GM20000 (cell line): Measurements from ENCODE around the gene UBALD1.

Experiments
- DNase-seq: peaks from one replicate; pipeline ENCODE4 v3.0.0; 2012; ENCODE audit warnings: low spot score
- TF ChIP-seq, protein P1 (sequence below): IDR thresholded peaks from 2 replicates; pipeline ENCODE4 v1.5.1; 2012; ENCODE audit warnings: mild to moderate bottlenecking, control low read depth; ENCODE audit errors: extremely low read depth, missing control alignments

The UBALD1 gene

DNA sequence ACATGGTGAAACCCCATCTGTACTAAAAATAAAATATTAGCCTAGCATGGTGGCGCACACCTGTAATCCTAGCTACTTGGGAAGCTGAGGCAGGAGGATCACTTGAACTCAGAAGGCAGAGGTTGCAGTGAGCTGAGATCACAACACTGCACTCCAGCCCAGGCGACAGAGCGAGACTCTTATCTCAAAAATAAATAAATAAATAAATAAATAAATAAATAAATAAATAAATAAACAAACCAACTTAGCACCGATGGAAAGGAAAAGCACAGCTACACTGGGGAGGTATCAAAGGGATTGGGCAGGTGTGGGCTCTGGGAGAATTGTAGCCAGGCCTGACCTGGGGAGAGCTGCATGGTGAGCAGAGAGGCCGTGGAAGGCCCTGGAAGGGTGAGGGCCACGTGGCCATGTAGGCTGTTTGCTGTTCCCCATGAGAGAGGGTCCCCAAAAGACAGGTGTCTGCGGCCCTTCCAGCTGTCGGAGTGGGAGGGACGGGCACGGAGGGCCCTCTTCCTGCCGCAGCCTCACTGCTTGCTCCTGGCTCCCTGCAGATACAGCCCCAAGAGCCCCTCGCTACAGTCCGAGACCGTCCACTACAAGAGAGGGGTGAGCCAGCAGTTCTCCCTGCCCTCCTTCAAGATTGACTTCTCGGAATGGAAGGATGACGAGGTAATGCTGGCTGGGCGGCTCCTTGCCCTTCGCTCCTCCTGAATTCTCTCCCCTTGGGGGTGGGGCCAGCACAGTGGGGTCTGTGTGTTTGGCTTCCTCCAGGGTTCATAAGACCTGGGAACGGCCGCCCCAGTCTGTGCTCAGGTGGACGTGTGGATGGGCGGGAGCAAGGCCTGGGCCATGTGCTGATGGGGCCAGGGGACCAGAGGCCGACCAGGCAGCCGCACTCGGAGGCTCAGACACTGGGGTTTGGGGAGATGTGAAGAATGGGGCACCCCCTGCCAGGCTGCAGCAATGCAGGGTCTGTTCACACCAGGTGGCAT lies 42.3 kb upstream of the UBALD1 start:
- DNase-seq, result no peak
- TF ChIP-seq, protein P1, sequence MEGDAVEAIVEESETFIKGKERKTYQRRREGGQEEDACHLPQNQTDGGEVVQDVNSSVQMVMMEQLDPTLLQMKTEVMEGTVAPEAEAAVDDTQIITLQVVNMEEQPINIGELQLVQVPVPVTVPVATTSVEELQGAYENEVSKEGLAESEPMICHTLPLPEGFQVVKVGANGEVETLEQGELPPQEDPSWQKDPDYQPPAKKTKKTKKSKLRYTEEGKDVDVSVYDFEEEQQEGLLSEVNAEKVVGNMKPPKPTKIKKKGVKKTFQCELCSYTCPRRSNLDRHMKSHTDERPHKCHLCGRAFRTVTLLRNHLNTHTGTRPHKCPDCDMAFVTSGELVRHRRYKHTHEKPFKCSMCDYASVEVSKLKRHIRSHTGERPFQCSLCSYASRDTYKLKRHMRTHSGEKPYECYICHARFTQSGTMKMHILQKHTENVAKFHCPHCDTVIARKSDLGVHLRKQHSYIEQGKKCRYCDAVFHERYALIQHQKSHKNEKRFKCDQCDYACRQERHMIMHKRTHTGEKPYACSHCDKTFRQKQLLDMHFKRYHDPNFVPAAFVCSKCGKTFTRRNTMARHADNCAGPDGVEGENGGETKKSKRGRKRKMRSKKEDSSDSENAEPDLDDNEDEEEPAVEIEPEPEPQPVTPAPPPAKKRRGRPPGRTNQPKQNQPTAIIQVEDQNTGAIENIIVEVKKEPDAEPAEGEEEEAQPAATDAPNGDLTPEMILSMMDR, result no peak

GRCh38 chr16:4656221-4656620 lies 41.5 kb upstream of the UBALD1 start:
- no peak for DNase-seq
- TF ChIP-seq, protein P1, result no peak

DNA sequence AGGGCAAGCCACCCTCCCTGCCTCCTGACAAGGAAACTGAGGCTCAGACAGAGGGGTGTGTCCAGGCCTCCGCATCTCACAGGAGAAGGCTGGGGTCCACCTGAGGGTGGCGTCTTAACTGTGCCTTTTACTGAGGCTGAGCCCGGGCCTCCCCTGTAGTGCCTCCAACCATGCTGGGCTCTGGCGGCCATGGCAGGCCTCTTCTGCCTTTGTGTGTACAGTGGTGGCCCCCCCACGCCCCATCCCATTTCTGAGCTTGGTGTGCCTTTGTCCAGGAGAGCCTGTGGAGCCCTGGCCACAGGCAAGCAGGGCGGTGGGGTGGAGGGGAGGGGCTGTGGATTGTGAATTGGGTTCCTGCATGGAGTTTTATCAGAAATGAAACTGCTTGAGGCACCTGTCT lies 41.1 kb upstream of the UBALD1 start:
- DNase-seq, result no peak
- TF ChIP-seq, protein P1, result no peak

DNA sequence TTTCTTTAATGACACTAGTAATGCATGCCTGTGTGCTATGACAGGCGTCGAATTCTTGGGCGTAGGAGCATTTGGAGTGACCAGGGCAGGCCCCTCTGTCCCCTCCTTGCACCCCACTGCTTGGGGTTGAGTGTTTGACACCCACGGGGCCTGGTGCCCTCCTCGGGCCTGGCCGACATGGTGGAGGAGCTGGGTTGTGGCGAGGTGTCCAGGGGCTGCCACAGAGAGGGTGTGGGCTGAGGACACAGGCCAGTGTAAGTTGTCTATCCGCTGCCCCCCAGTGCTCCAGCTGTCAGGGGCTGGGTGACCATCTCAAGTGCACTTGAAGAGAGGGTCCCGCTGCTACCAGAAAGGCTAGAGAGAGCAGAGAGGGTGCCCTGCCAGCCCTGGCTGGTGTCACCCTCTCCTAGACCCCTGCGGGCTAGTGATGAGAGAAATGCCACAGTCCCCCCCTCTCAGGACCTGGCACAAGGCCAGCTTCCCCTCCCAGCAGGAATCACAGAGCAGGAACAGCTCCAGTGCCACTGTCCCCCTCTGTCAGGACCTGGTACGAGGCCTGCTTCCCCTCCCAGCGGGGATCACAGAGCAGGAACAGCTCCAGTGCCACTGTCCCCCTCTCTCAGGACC lies 40.4 kb upstream of the UBALD1 start:
- no peak for DNase-seq
- TF ChIP-seq, protein P1, result no peak

GRCh38 chr16:4654011-4654963 lies 39.6 kb upstream of the UBALD1 start:
- DNase-seq, result no peak
- TF ChIP-seq, protein P1, result no peak

DNA sequence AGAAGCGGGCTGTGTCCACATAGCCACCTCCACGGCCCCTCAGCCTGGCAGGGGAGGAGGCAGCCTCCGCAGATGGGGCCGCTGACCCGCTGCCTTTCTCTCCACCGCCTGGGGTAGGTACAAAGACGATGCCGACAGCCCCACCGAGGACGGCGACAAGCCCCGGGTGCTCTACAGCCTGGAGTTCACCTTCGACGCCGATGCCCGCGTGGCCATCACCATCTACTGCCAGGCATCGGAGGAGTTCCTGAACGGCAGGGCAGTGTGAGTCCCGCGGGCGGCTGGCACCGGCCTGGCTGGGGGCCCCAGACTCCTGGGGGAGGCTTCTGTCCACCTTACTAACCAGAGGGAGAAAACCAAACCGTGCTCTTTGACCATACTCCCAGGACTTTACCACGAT lies 37.9 kb upstream of the UBALD1 start:
- DNase-seq, result no peak

More for the DNA sequence above, 37.9 kb upstream of the UBALD1 start:
- TF ChIP-seq, protein P1, result no peak
